ENCODE results near the gene MPG.

Gene MPG

DNA sequence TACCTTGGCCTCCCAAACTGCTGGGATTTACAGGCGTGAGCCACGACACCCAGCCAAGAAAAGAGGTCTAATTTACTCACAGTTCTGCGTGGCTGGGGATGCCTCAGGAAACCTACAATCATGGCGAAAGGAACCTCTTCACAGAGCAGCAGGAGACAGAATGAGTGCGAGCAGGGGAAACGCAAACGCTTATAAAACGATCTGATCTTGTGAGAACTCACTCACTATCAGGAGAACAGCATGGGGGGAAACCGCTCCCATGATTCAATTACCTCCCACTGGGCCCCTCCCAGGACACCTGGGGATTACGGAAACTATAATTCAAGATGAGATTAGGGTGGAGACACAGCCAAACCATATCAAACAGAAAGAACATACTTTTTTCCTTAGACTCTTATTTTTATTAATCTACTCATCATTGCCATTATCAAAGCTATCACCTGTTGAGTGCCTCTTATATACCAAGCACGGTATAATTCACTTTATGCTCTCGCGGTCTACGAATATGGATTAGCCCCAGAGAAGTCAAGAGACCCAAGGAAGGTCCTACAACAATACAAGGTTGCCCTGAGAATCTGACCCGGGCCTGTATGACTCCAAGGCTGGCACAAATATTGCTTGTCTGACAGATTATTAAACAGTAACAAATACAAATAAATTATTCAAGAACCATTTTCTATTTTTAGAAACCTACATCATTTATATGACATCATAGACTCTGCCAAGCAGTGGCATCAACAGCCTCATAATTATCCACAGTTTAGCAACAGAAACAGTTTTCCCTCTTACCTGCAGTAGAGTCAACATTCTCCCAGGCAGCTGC lies 27.0 kb upstream of the MPG start:
- DNase-seq, result no peak

DNA sequence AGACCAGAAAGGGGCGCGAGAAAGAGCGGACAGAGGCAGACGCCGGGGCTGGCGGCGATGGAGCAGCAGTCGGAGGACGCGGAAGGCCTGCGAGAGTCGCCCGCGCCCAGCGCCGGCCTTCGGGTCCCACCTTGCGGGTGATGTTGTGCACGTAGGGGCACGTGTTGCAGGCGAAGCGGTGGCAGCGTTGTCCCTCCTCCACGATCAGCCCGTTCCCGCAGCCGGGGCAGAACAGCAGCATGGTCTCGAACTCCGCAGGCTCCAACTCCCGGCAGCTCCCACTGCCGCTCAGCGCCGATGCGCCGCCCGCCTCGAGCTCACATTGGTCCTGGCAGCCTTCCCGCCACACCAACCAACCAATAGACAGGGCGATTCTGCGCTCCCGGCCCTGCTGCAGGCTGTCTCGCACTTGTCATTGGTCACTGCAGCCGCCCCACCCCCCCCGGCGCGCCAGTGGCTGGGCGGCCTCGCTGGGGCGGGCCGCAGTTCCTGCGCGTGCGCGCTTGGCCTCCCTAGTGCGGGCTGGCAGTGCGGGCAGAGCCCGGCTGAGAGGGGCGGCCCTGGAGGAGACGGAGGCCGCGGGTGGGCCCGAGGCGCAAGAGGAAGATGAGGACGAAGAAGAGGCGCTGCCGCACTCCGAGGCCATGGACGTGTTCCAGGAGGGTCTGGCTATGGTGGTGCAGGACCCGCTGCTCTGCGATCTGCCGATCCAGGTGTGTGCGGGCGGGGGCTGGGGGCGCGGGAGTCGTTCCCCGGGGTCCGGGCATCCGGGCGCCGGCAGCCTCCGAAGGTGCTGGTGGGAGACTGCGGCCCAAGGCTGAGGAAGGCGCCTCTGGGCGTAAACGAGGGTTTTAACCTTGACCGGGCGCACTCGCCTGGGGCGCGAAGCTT lies 24.4 kb upstream of the MPG start, which contains the start of the genes POLR3K and SNRNP25:
TSS of gene POLR3K (minus strand) at position 263 of the 891 bp plus-strand sequence. CDS start at position 241, 22 bp downstream.
TSS of gene SNRNP25 (plus strand) at position 483 of the 891 bp plus-strand sequence. CDS start at position 672, 189 bp downstream.
- peak; percentile 55 to 99 (median 97) for DNase-seq

DNA sequence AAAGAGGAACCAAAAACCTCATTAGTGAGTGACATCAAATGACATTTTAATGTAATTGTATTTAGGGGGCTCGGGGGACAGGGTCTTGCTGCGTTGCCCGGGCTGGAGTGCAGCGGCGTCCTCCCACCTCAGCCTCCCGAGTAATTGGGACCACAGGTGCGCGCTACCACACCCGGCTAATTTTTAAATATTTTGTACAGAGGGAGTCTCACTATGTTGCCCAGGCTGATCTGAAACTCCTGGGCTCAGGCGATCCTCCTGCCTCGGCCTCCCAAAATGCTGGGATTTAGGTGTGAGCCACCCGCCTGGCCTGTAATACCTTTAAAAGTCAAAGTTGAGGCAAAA lies 23.8 kb upstream of the MPG start:
- no peak for DNase-seq

DNA sequence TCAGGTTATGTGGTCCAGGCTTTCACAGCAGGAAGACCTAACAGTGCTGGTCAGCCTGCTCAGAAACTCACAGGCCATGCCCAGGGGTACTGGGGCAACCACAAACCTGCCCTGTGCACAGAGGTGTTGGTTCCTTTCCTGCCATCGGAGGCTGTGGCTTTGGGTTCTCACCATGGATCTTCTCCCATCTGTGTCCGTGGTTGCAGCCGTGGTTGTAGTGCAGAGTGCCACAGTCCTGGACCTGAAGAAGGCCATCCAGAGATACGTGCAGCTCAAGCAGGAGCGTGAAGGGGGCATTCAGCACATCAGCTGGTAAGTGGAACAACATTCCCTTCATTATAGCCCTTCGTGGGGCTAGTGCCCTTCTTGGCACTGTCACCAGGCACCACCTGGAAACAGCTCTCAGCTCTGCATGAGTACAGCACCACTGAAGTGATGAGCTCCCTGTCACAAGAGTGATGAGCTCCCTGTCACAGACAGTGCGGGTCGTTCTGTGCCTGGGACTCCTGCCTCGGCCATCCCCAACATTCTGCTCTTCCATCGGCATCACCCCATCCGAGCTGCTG lies 22.4 kb upstream of the MPG start:
- no peak for DNase-seq

DNA sequence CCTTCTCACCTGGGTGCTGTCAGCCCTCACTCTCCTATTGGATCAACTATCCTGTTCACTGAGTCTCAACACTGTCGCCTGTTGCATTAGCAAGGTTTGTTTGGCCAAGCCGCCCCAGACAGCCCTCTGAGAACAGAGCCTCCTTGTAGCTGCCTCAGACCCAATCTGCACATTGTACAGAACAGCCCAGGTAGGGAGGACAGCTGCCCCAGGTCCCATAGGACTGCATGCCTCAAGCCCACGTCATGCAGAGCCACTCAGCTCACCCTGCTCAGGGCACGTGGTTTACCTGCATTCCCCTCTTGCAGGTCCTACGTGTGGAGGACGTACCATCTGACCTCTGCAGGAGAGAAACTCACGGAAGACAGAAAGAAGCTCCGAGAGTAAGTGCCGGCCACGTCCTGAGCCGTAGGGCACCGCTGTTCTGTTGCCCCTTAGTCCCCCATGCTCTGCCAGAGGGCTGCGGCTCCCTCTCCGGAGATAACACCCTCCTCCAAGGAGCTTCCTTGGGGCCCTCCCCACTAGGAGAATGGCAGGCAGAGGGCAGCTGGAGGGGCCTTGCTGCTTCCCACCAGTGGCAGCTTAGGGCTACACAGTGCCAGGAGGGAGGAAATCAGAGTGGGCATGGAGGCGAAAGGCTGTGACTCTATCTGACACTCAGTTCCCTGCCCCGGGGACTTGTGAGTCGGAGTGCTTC lies 21.6 kb upstream of the MPG start:
- DNase-seq, result no peak

DNA sequence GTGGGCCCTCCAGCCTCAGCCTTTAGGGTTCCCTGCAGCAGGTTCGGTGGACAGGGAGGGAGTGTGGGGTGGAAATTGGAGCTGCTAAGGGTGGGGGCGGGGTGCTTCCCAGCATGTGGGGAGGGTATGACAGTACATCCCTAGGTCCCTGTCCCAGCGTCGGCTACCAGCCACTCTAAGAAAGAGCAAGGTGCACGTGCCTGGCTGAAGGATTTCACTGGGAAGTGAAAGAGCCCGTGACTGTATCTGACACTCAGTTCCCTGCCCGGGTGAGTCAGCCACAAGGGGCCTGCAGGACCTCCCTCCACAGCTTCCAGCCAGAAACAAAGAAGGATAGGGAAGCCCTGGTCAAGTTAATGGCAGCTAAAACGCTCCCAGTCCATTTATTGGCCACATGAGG lies 20.3 kb upstream of the MPG start:
- DNase-seq, result no peak

DNA sequence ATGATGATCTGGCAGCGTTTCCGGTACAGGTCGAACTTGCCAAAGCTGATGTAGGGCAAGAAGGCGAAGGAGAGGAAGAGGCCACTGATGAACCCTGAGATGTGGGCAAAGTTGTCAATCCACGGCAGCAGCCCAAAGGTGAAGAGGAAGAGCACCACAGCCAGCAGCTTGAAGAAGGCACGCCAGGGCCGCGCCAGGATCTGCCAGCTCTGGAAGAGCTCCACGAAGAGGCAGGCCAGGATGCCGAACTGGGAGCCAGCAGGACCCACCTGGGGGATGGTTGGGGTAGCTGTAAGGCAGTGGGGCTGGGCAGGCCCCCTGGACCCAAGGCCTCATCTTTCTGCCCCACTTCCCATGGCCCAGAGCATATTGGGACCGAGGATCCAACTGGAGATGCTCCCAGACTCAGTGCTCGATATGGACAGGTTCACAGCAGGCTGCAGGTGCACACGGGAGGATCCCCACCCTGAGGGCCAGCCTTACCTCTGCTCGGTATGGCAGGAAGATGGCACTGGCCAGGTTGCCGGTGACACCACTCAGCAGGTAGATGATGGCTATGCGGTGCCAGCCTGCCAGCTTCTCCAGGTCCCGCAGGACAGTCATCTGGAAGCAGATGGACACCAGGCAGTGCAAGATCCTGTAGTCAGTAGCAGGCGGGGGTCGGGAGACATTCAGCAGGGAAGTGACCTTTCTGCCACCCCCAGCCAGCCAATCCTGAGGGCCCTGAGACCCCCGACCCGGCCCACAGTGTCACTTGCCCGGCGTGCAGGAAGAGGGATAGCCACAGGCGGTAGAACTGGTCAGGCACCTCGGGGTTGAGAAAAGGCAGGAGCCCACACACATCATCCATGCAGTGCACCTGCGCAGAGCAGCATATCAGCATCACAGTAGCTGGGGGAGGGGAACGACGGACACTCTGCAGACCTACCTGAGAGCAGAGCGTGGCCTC lies 19.3 kb upstream of the MPG start:
- DNase-seq, result no peak

DNA sequence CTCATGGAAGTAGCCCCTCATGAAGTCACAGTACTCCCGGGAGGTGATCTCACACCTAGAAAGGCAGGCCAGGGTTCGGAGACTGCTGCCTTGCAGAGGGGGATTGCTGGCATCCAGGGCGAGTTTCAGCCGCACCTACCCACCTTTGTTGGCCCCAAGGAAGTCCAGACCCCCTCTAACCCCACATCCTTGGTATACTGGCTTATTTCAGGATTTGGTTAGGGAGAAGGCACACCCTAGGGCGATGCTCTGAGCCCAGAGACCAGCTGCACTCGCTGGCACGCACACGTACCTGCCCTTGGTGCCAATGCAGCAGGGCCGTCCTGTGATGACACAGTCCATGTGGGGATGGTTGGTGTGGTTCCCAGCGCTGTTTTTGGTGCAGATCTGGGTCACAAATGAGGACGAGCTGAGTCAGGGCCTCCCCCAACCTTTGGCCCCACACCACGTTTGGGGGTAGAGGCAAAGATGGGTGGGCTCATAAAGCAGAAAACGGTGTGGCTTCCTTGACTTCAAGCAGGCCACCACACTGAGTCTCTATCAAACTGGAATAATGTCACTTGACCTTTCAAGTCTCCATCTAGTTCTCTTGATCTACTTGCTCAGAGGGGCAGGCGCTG lies 18.5 kb upstream of the MPG start:
- DNase-seq, result no peak

DNA sequence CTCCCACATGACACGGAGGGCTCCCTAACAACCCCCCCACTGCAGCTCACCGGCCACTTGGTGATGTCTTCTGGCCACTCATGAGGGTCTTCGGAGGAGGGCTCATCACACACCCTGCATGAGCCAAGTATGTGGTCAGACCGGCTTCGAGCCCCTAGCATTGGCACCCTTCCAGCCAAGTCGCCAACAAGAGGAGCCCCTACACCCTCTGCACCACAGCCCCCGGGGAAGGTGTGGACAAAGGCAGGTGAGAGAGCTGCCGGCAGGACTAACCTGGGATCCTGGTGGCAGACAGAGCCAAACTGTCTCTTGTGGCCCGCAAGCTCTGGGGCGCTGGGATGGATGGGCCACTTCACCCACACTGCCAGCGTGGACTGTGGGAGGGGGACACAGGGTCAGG lies 17.9 kb upstream of the MPG start:
- DNase-seq, result no peak

DNA sequence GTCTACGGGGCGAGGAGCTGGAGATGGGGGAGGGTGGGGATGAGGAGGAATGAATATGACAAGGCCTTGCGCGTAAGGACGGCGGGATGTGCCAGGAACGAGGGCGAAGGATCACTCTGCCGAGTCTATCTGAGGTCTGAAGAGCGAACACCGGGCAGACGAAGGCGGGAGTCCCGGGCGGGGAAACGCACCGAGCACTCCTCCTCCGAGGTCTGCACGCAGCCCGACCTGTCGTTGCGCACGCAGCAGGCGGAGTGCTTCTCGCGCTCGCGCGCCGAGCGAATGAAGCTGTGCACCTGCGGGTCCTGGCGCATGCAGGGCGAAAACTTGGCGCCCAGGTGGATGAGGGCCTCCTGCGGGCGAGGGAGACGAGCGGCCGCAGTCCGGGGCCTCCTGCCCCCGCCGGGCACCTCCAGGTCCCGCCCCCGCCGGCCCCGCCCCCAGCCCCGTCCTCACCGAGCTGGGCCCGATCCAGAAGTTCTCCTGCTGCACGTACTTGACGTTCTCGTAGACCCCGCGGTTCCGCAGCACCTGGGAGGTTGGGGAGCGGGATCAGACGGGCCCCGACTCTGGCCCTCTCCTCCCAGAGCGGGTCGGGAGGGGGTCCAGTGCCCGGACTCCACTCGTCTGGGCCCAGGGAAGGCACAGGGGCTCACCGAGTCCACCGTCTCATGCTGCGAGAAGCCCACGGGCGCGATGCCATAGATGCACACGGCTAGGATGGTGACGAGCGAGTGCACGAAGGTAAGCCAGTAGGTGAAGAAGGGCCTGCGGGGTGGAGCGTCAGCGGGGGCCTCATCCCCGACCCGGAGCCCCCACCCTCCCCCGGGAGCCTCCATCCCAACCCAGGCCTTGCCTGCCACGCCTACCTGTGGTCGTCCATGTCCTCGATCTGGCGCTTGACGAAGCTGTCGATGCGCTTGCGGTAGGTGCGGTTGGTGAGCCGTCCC lies 16.8 kb upstream of the MPG start:
- no peak for DNase-seq

DNA sequence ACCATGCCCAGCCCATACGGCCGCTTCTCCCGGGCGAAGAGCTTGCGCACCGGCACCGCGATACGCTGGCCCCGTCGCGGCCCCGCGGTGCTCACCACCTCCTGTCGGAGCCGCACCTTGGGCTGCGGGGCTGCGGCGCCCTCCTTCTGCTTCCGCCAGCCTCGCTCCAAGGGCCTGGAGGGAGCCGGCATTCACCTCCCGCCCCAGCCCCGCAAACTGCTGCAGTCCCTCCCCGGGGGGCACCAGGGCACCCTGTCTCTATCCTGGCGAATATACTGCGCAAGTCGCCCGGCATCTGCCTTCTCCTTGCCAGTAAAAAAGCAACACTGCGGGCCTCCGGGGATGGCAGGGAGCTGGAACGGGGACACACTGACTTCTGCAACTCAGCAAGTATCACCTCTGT lies 16.1 kb upstream of the MPG start:
- DNase-seq, result no peak

DNA sequence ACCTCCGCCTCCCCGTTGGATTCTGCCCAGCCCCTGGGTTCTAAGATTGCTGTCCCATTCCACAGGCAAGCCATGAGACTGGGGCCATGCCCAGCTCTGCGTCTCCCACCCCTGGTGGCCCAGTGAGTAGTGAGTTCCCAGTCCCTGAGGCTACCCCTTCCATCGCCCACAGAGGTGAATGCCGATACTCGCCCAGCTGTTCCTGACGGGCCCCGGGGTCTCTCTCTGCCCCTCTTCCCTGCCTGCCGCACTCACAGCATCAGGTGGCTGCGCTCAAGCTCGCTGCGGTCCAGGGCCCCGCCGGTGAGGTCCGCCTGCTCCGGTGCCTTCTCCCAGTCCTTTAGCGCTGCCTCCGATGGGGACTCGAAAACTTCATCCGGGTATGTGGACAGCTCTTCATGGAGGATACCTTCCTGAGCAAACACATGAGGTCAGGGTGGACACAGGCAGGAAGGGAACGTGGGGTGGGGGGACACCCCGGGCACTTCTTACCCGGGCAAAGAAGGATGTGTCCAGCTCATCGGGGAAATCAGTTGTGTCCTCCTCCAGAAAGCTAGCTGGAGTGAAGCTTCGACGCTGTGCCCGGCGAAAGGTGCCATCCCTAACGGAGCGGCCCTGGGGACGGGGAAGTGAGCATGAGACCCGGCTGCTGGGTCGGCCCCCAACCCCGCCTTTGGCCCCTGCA lies 15.6 kb upstream of the MPG start:
- DNase-seq, result no peak

DNA sequence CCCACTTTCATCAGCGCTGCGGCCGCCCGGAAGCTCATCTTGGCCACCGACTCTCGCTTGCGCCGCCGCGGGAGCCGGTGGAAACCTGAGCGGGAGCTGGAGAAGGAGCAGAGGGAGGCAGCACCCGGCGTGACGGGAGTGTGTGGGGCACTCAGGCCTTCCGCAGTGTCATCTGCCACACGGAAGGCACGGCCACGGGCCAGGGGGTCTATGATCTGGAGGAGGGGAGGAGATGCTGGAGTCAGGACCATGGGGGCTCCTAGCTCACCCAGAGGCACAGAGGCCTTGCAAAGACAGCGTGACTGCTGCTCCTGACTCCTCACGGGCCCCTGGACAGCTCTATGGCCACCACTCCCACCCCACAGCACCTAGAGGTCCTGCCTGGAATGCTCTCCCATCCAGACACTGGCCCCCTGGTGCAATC lies 15.0 kb upstream of the MPG start:
- no peak for DNase-seq

DNA sequence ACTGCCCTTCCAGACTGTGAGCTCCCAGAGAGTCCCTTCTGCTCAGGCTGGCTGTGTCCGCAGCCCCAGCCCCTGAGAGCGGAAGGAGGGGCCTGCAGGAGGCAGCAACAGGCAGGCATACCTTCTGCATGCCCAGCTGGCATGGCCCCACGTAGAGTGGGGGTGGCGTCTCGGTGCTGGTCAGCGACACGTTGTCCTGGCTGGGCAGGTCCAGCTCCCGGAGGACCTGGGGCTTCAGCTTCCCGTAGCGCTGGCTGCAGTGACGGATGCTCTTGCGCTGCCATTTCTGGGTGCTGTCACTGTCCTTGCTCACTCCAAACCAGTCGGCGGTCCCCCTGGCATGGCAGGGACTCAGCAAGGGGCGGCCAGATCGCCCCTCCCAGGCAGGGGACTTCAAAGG lies 14.6 kb upstream of the MPG start:
- no peak for DNase-seq

DNA sequence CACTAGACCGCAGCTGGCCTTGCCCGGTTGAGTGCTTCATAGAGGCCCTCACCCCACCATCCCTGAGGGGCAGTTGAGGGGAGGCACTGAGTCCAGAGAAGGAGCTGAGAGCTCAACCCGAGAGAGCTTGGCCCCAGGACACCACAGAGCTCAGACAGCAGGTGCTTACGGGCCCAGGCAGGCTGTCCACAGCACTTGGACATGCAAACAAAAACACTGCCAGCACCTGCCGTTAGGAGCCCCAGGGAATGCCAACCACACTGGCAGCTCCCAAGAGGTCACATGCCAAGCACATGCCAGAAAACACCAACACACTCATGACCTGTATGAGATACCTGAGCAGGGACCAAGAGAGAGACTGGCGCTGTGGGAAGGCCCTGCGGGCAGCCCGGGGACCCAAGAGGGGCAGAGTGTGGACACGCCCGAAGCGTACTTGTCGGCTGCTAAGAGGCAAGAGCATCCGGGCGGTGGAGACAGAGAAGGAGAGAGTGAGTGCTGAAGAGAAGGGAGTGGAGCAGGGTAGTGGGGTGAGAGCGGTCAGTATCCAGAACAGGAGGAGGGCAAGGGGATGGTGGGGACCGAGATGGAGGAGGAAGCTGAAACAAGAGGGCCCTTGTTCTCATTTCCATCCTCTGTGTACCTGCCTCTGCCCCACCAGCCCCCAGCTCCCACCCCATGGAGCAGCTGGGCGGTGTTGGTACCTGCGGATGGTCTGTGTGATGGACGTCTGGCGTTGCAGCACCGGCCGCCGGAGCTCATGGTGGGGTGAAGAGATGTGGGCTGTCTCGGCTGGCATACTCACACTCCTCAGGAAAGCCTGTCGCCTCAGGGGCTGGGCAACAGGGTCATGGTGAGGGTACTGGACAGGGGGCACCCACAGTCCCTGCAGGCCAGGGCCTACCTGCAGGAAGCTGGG lies 13.8 kb upstream of the MPG start:
- DNase-seq, result no peak

DNA sequence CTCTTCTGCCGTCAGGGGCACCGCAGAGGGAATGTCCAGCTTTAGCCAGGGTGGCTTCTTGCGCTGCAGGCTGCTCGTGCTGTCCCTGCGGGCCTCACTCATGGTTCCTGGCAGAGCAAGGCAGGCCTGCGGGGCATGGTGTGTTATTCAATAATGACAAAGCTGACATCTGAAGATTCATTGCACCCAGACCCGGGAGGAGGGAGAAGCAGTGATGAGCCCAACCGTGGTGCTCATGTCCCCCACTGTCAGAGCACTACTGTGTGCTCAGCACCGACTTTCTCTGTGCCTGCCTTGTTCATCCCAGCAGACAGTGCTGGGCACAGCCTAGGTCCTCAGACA lies 13.1 kb upstream of the MPG start:
- no peak for DNase-seq

DNA sequence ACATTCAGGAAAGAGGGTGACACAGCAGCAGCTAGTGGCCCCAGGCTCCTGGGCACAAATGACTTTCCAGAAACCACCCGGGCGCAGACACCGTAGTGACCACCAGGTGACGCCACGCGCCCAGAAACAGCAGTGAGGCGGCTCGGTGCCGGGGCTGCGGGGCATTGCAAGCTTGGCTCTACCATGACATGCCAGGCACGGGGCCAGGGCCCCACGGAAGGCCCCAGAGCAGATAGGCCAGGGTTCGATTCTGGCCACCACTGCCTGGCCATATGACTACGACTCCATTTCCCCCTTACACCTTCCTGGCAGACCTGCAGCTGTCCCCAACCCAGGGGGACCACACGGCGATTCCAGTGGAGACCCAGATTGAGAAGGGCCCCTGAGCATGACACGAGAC lies 12.3 kb upstream of the MPG start:
- peak in 52 of 56 donors; percentile 30 to 90 (median 74) for DNase-seq
